Heart left ventricle (tissue), 16 donors: ENCODE data around the gene LRP1B. TPM values are rescaled to one million over a fixed set of nuclear protein-coding genes. Genes with fewer than 3 reads are reported as not detected.

Experiments
- ATAC-seq, 4 donors: fragments of 200-7000 bp; cut with Tn5 transposase; one replicate each; pipeline ENCODE4 v1.9.1; 2020 to 2022; ENCODE audit warnings: moderate library complexity in 4 of 4, mild to moderate bottlenecking in 3 of 4, moderate number of reproducible peaks in 1 of 4
- DNase-seq, 5 donors: peaks; one replicate each; pipeline ENCODE4 v3.0.0-alpha.2; 2020
- H3K27ac ChIP-seq, 12 donors: fragments of 200-600 bp; sonication (generic) in 4 of 12; one replicate each; pipeline versions ENCODE4 v1.5.0 to v1.8.0; 2016 to 2022; ENCODE audit warnings: mild to moderate bottlenecking in 2 of 12
- H3K27me3 ChIP-seq, 9 donors: fragments of 200-600 bp; sonication (generic) in 2 of 9; one replicate each; pipeline versions ENCODE4 v1.5.1 to v1.8.0; 2016 to 2022; ENCODE audit warnings: mild to moderate bottlenecking in 3 of 9
- H3K36me3 ChIP-seq, 9 donors: fragments of 200-600 bp; sonication (generic) in 2 of 9; one replicate each; pipeline versions ENCODE4 v1.5.0 to v1.8.0; 2018 to 2022; ENCODE audit warnings: mild to moderate bottlenecking in 2 of 9
- H3K4me1 ChIP-seq, 12 donors: fragments of 200-600 bp; sonication (generic) in 4 of 12; one replicate each; pipeline versions ENCODE4 v1.5.0 to v1.8.0; 2016 to 2022; ENCODE audit warnings: mild to moderate bottlenecking in 3 of 12
- H3K4me3 ChIP-seq, 12 donors: fragments of 200-600 bp; sonication (generic) in 4 of 12; one replicate each; pipeline versions ENCODE4 v1.5.0 to v1.8.0; 2017 to 2022; ENCODE audit warnings: mild to moderate bottlenecking in 9 of 12, moderate library complexity in 4 of 12
- H3K9me3 ChIP-seq, 12 donors: fragments of 200-600 bp; sonication (generic) in 4 of 12; one replicate each; pipeline versions ENCODE4 v1.5.0 to v1.8.0; 2016 to 2022; ENCODE audit warnings: mild to moderate bottlenecking in 1 of 12
- CTCF ChIP-seq, 12 donors: fragments of 200-600 bp; sonication (generic) in 4 of 12; IDR thresholded peaks; one replicate each; pipeline versions ENCODE4 v1.5.0 to v1.8.0; 2018 to 2022; ENCODE audit warnings: antibody characterized with exemption in 12 of 12, mild to moderate bottlenecking in 5 of 12
- POLR2A ChIP-seq, 2 donors: fragments of 450-650 bp; IDR thresholded peaks; one replicate each; pipeline ENCODE4 v1.6.1; 2017; ENCODE audit warnings: antibody characterized with exemption in 2 of 2, mild to moderate bottlenecking in 2 of 2, moderate library complexity in 2 of 2
- WGBS, 4 donors: extraction: QIAGEN DNeasy Blood & Tissue Kit in 2 of 4; methylation state at CpG; one replicate each; pipeline versions ENCODE4 v1.1.5 to v1.1.7; 2013 to 2018; 5-methylcytosine and 5-hydroxymethylcytosine counted together
- intact Hi-C, 10 donors: fragments of 100-400 bp; cut with DNase I; formaldehyde crosslinking; loops; one replicate each; pipeline versions ENCODE4 v1.11.1 to v1.14.2; 2022
- polyA plus RNA-seq, 2 donors: library from polyadenylated mRNA; stranded (reverse); fragments of 200-250 nt; gene quantifications; one replicate each; pipeline ENCODE4 v1.2.3, GENCODE V29; 2013
- total RNA-seq, 9 donors: library from RNA; depleted of rRNA in 2 of 9; stranded (reverse); fragments of >200 nt in 2 of 9; fragmentation: NEBNext Ultra II Directional in 3 of 9; extraction: Animal tissue kit (Norgen Biotek cat#: 25700) in 3 of 9; gene quantifications; one replicate each; pipeline versions ENCODE4 v1.1.0 to v1.2.4, GENCODE V29; 2016 to 2023
- donor health status: ischemic (EF 13 %, LVEDD 7.1; RV severe dilation, severe dysfunction).
- donor health status: healthy with polysubstance abuse.
- donor health status: DM: no; HTN: yes; CAD: no.
- donor health status: DM: no; HTN: no; CAD: no.
- donor health status: ischemic (EF 25% LVEDD 6.9; RV normal size, moderate dysfunction).
- donor health status: ischemic (EF 25% LVEDD 5.7; RV mildly dilated, moderate dysfunction).
- donor health status: healthy.
- donor health status: DM: yes; HTN: yes; CAD: no.
- donor health status: ischemic (EF 35%, LVEDD 5.7; RV mildly dilated, moderate dysfunction).
- donor health status: nonischemic (EF 11% LVEDD 7.7; RV severe dilation, severe dysfunction).
- donor health status: DM: yes; HTN: yes; CAD: no.
- donor health status: PGD.
- donor health status: ischemic (EF 29% LVEDD 5.4; RV normal size, mild dysfunction).
- donor health status: nonischemic (EF 23%, LVEDD 6.1; RV moderate dilation, normal function).

The LRP1B gene
- total and polyA plus RNA-seq, 11 donors = 0.01 to 0.19 (median 0.11) TPM; not detected in 2

- DNase-seq (no peak), ATAC-seq (no peak)
- H3K27ac ChIP-seq = no peak overlapping the region
- WGBS, 4 donors = 40 to 52% (median 47%) methylated on average over 6 of the region's 6 CpGs
- no peak for TF ChIP-seq POLR2A (IDR thresholded peaks at IDR 0.05)
- no peak for TF ChIP-seq CTCF (IDR thresholded peaks at IDR 0.05)
- H3K36me3 ChIP-seq = no peaks in the 10 kb centered on the region
- H3K4me3 ChIP-seq = no peak overlapping the region
- H3K27me3 ChIP-seq = no peaks in the 10 kb centered on the region
- intact Hi-C loops = no loop called here
- H3K9me3 ChIP-seq = no peaks in the 10 kb centered on the region
- peaks cover 0 to 5% (median 0%) of the 10 kb centered on the region in 12 donors for H3K4me1 ChIP-seq
Observed at GRCh38 chr2:141610564-141611175, 520.1 kb downstream of the LRP1B start.

GRCh38 chr2:141605163-141605562 lies 525.7 kb downstream of the LRP1B start:
- H3K9me3 ChIP-seq = no peaks in the 10 kb centered on the region
- no peaks in the 10 kb centered on the region for H3K27me3 ChIP-seq
- intact Hi-C loops = no loop called here
- no peak for TF ChIP-seq POLR2A (IDR thresholded peaks at IDR 0.05)
- H3K4me1 ChIP-seq = no peaks in the 10 kb centered on the region
- no peak overlapping the region for H3K4me3 ChIP-seq
- DNase-seq = no peak
- H3K27ac ChIP-seq = no peak overlapping the region
- no peak for ATAC-seq
- no peaks in the 10 kb centered on the region for H3K36me3 ChIP-seq

GRCh38 chr2:141601511-141602152 lies 529.2 kb downstream of the LRP1B start:
- DNase-seq = no peak
- Histone ChIP-seq H3K4me3 (no peak overlapping the region), H3K9me3 (no peaks in the 10 kb centered on the region), H3K27ac (no peak overlapping the region), H3K27me3 (no peaks in the 10 kb centered on the region), H3K36me3 (no peaks in the 10 kb centered on the region), H3K4me1 (peaks cover 0 to 7% (median 0%) of the 10 kb centered on the region in 12 donors)
- intact Hi-C loops = no loop called here
- TF ChIP-seq CTCF (IDR thresholded peaks at IDR 0.05) = no peak
- TF ChIP-seq POLR2A (IDR thresholded peaks at IDR 0.05) = no peak
- 61 to 73% (median 72%) methylated on average over 8 of the region's 8 CpGs for WGBS, 4 donors
- ATAC-seq = no peak

GRCh38 chr2:141599721-141600120 lies 531.1 kb downstream of the LRP1B start:
- DNase-seq = no peak
- ATAC-seq = no peak
- no peak for TF ChIP-seq CTCF (IDR thresholded peaks at IDR 0.05)
- no peak for TF ChIP-seq POLR2A (IDR thresholded peaks at IDR 0.05)
- Histone ChIP-seq H3K9me3 (peaks cover 0 to 2% (median 0%) of the 10 kb centered on the region in 12 donors), H3K4me1 (peaks cover 0 to 7% (median 0%) of the 10 kb centered on the region in 12 donors), H3K36me3 (no peaks in the 10 kb centered on the region), H3K4me3 (no peak overlapping the region), H3K27me3 (no peaks in the 10 kb centered on the region), H3K27ac (no peak overlapping the region)
- WGBS, 4 donors = 71 to 80% (median 75%) methylated on average over 4 of the region's 4 CpGs
- intact Hi-C loops = no loop called here
